ENCODE measurements around the gene FYN. TPM values are rescaled to one million over a fixed set of nuclear protein-coding genes. Genes with fewer than 3 reads are reported as not detected.
A peak's percentile ranks its signal among the peaks of the same experiment; 100 is the strongest.
"Not testable (repeated sequence)": the region's sequence is repeated elsewhere in the genome, so short reads cannot be mapped to it uniquely, and the experiment has no call there.

FYN gene
- total RNA-seq (2014; rRNA removed; shearing (Covaris generic)): 26.0 and 26.6 TPM in 2 replicates

DNA sequence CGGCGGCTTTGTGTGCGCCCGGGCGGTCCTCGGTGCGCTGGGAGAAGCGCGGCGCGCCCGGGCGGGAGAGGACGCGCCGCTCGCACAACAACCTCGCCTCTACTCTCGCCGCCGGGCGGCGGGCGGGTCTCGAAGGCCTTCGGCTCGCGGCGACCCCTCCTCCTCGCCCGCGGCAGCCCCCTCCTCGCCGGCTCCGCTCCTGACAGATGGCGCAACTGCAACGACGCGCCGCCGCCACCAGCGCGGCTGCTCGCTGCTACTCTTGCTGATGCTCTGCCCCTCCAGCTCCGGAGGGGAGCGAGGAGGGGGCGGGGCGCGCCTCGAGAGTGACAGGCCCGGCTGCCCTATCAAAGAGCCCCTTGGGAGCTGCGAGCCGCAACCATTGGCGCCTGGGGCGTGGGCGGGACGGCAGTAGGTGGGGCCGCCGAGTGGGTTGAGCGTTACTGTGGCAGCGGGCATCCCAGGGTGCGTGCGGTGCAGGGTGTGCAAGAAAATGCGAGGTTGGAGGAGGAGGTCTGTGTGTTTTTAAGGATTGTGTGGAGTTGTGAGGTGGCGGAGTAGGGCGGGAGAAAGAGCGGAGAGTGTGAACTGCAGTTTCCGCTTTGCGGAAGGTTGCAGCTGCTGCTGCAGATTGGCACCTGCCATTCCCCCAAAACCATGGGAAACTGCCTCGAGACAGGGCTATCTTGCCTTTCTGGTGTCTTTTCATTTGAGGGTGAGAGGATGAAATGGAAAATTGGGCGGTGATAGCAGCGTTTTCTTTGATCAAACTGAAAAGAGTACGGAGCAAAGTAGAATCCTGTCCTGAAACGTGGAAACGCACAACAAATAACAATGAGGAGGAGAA lies at the start of gene FYN:
Gene FYN (minus strand): TSS at position 275 of the 847 bp plus-strand sequence. CDS start 153,401 bp downstream, outside the sequence.
- DNase-seq (ENCODE audit: low spot score): peak; percentile 87

GRCh38 chr6:111922454-111923297 lies 49.4 kb upstream of the FYN start:
- DNase-seq (ENCODE audit: low spot score): no peak

GRCh38 chr6:111921103-111921502 lies 47.9 kb upstream of the FYN start:
- DNase-seq (ENCODE audit: low spot score): no peak

- DNase-seq (ENCODE audit: low spot score): no peak
Observed at GRCh38 chr6:111920578-111920977, 47.3 kb upstream of the FYN start.

DNA sequence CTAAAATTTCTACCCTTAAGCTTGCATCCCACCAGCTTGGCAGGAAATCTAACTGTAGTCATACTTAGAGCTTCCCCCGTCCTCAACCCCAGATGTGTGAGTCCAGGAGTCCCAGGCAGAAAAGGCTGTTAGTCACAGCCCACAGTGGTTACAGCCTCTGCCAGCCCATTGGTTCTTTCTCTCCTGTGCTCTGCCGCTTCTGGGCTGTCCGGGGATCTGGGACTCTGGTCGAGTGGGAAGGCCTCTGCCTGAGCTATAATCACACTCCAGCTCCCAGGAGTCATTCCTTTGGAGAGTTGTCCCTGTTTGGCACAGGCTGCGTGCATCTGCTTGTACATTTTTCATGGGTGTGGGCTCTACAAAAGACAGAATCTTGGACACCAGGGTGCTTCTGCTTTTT lies 45.6 kb upstream of the FYN start:
- DNase-seq (ENCODE audit: low spot score): peak; percentile 18

DNA sequence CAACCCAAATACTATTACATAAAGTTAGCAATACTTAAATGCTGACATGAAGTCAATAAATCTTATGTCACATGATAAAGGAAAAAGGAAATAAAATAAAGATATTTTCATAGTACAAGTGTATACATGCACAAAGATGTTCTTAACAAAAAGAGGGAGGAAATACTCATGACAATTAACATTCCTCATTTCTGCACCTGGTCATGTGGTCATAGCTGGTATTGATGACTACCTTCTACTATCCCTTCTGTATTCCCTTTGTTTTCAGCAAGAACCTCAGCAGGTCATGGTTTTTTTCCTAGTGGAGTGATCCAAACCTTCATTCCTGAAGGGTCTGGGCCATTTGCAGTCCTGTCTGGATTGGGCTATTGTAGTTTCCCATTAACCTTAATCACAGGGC lies 43.5 kb upstream of the FYN start:
- no peak for DNase-seq (ENCODE audit: low spot score)

DNA sequence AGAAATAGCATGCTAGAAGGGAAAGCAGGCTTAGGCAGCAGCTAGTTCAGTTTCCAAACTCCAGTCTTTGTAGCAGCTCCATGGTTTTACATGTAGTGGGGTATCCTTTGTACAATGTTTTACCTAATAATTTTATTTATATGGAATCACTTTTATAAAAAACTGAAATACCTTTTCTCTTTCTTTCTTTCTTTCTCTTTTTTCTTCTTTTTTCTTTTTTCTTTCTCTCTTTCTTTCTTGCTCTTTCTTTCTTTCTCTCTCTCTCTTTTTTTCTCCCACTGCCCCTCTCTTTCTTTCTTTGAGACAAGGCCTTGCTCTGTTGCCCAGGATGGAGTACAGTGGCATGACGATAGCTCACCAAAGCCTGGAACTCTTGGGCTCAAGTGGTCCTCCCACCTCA lies 41.4 kb upstream of the FYN start:
- DNase-seq (ENCODE audit: low spot score): no peak

GRCh38 chr6:111912904-111913303 lies 39.7 kb upstream of the FYN start:
- no peak for DNase-seq (ENCODE audit: low spot score)

DNA sequence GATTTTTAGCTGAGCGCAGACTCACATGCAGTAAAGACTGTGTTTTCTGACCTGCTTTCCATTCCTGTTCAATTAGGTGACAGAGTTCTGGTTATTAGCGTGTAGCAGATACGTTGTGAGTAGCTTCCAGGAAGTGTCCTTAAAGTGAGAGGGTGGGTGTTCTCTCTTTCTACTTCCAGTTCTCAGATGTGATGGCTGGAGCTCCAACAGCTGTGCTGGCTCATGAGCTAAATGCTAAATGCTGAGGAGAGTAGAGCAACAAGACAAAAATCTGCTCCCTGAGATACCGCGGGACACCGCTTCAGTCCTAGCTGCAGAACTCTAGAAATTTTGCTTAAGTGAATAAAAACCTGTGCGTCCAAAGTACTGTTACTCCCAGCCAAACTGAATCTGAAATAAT lies 38.2 kb upstream of the FYN start:
- DNase-seq (ENCODE audit: low spot score): no peak

DNA sequence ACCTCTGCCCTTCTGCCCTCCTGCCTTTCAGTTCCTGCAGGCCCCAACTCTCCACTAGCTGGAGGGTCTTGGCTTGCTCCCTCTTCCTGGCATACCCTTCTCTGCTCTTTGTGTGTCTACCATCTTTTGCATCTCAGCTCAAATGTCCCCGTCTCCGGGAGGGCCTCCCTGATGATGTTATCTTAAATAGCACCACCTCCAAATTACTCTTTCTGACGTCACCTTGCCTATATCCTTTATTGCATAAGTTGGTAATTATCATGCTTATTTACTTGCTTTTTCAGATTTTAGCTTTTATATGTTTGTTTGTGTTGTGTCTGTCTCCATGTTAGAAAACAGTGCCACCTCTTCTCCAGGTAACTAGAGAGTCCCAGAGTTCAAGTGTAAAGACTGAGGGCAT lies 36.0 kb upstream of the FYN start:
- DNase-seq (ENCODE audit: low spot score): no peak

DNA sequence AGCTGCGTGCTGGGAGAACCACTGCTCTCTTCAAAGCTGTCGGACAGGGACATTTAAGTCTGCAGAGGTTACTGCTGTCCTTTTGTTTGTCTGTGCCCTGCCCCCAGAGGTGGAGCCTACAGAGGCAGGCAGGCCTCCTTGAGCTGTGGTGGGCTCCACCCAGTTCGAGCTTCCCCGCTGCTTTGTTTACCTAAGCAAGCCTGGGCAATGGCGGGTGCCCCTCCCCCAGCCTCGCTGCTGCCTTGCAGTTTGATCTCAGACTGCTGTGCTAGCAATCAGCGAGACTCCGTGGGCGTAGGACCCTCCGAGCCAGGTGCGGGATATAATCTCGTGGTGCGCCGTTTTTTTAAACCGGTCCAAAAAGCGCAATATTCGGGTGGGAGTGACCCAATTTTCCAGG lies 35.1 kb upstream of the FYN start:
- not testable (repeated sequence) for DNase-seq (ENCODE audit: low spot score)

GRCh38 chr6:111900735-111901134 lies 27.5 kb upstream of the FYN start:
- DNase-seq (ENCODE audit: low spot score): no peak

- DNase-seq (ENCODE audit: low spot score): no peak
Observed at GRCh38 chr6:111899531-111899930, 26.3 kb upstream of the FYN start.

GRCh38 chr6:111898452-111898851 lies 25.2 kb upstream of the FYN start:
- no peak for DNase-seq (ENCODE audit: low spot score)

DNA sequence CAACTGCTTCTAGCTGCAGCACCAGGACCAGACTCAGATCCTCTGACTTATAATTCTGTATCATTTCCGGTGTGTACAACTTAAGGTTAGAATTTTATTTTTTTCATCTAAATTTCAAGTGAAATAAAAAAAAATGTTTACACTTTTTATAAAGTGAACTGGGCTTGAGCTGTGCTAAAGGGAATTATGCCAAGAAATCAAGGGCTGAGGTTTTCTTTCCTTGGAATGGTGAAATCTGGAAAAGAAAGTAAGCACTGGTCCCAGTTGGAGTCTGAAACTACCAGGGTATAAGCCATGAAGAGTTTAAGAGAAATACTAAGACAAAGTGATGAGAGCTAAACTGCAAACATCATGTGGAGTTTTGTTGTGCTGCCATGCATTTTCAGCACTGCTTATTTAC lies 21.7 kb upstream of the FYN start:
- DNase-seq (ENCODE audit: low spot score): no peak

- no peak for DNase-seq (ENCODE audit: low spot score)
Observed at GRCh38 chr6:111894272-111894671, 21.0 kb upstream of the FYN start.

- DNase-seq (ENCODE audit: low spot score): no peak
Observed at GRCh38 chr6:111892431-111892830, 19.2 kb upstream of the FYN start.

- no peak for DNase-seq (ENCODE audit: low spot score)
Observed at GRCh38 chr6:111890988-111891387, 17.7 kb upstream of the FYN start.

DNA sequence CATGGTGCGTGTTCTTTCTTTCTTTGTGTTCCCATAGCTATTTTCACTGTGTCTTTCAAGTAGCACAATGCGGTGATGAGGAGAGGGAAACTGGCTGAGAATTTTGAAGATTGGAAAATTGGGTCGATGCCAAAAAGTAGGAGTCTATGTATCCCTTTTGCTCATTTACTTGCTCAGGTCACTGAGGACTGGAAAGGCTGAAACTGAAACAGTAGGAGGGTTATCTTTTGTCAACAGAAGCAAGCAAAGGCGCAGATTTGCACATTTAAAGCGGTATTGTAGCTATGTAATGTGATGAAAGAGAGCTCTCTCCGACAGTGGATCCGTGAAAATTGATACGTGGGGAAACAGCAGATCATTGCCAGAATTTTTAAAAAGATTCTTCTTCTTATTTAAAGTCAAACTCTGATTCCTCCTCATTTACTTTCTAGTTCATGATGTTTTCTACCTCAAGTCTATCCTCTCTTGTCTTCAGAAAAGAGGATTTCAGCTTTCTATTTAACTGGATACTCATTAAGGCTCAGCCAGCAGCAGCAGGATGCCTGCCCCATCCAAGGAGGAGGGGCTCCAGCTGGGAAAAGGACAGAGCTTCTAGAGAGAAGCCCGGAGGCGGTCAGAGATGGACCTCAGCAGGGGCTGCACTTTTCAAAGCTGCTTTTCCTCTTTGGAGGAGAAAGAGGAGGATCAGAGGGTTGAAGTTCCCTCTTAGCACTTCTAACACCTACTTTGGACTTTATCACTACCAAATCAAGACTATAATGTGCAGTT lies 15.9 kb upstream of the FYN start:
- no peak for DNase-seq (ENCODE audit: low spot score)

- DNase-seq (ENCODE audit: low spot score): not testable (repeated sequence)
Observed at GRCh38 chr6:111886793-111887192, 13.5 kb upstream of the FYN start.

- no peak for DNase-seq (ENCODE audit: low spot score)
Observed at GRCh38 chr6:111885373-111886027, 12.2 kb upstream of the FYN start.

GRCh38 chr6:111884068-111884467 lies 10.8 kb upstream of the FYN start:
- no peak for DNase-seq (ENCODE audit: low spot score)

All from A172 (cell line).